HepG2 (cell line): ENCODE measurements around the gene CLASP1. TPM values are rescaled to one million over a fixed set of nuclear protein-coding genes. Genes with fewer than 3 reads are reported as not detected.
"Not testable (repeated sequence)": the region's sequence is repeated elsewhere in the genome, so short reads cannot be mapped to it uniquely, and the experiment has no call there.

ENCODE experiments used
- ATAC-seq: fragments of 200-7000 bp; cut with Tn5 transposase; 3 replicates; pipeline ENCODE4 v1.9.1; 2020; ENCODE audit warnings: mild to moderate bottlenecking, moderate library complexity
- BruUV-seq: library from RNA; stranded (reverse); fragments of 400-500 nt; replicated peaks from 2 replicates; lab custom pipeline; 2021; lab: Mats Ljungman, UMichigan
- CTCF ChIA-PET: fragments of 300-600 bp; formaldehyde crosslinking; extraction: SDS; loops from one replicate; lab custom pipeline; 2021; ENCODE audit warnings: low total read pairs, inconsistent platforms, low intra/inter-chr PET ratio; lab: Yijun Ruan, JAX
- POLR2A ChIA-PET: fragments of 350-600 bp; sonication (Branson Sonifier 250); formaldehyde crosslinking; loops from one replicate; lab custom pipeline; 2020; ENCODE audit warnings: antibody characterized with exemption, inconsistent platforms; lab: Yijun Ruan, JAX
- DNase-seq: peaks from one replicate; pipeline ENCODE4 v3.0.0-alpha.2; 2015; ENCODE audit warnings: low spot score
- FAIRE-seq: peaks from 3 replicates; lab custom pipeline; 2011; peaks lifted over from hg19 to GRCh38; lab: Jason Lieb, UNC
- H2AFZ ChIP-seq: one replicate; pipeline ENCODE4 v1.6.1; 2011; ENCODE audit warnings: low read length, inconsistent platforms
- H3K27ac ChIP-seq: fragments of 300-600 bp; 3 replicates; pipeline ENCODE4 v1.8.0; 2011; ENCODE audit warnings: mixed run types, mild to moderate bottlenecking, mixed read lengths, low read length, inconsistent platforms; ENCODE audit not compliant: insufficient read depth; ENCODE audit errors: extremely low read length
- H3K27me3 ChIP-seq, 2 experiments: fragments of 200-600 bp in 1 of 2; 2 replicates in 1 of 2; 3 replicates in 1 of 2; pipeline versions ENCODE4 v1.6.0 to v1.8.0; 2011; ENCODE audit warnings: low read length in 2 of 2, mild to moderate bottlenecking in 2 of 2, moderate library complexity in 2 of 2, inconsistent platforms in 1 of 2; ENCODE audit not compliant: insufficient read depth in 2 of 2, control insufficient read depth in 1 of 2
- H3K36me3 ChIP-seq, 2 experiments: fragments of 200-600 bp in 1 of 2; replicated peaks in 1 of 2; 2 replicates in 1 of 2; 3 replicates in 1 of 2; pipeline versions ENCODE4 v1.5.1 to v1.8.0; 2011; ENCODE audit warnings: low read length in 2 of 2, inconsistent platforms in 1 of 2; ENCODE audit not compliant: insufficient read depth in 2 of 2, control insufficient read depth in 1 of 2
- H3K4me1 ChIP-seq: 2 replicates; pipeline ENCODE4 v1.5.1; 2012; ENCODE audit warnings: low read length, inconsistent platforms; ENCODE audit not compliant: insufficient read depth
- H3K4me2 ChIP-seq: 2 replicates; pipeline ENCODE4 v1.6.0; 2011; ENCODE audit warnings: low read depth, low read length, inconsistent platforms
- H3K4me3 ChIP-seq, 3 experiments: fragments of 200-600 bp in 1 of 3; sonication (generic), shearing (Covaris generic) in 1 of 3; replicated peaks in 1 of 3; 2 replicates each; pipeline ENCODE4 v1.5.1; 2011 to 2016; ENCODE audit warnings: low read length in 3 of 3, inconsistent platforms in 2 of 3, low read depth in 2 of 3, mild to moderate bottlenecking in 2 of 3, control low read depth in 1 of 3, mixed read lengths in 1 of 3; ENCODE audit not compliant: insufficient read depth in 1 of 3
- H3K79me2 ChIP-seq: one replicate; pipeline ENCODE4 v1.6.1; 2011; ENCODE audit warnings: low read length, inconsistent platforms; ENCODE audit not compliant: insufficient read depth
- H3K9ac ChIP-seq: 2 replicates; pipeline ENCODE4 v1.6.0; 2011; ENCODE audit warnings: mild to moderate bottlenecking, low read depth, low read length, inconsistent platforms; ENCODE audit not compliant: insufficient read depth
- H3K9me3 ChIP-seq: 2 replicates; pipeline ENCODE4 v1.5.1; 2012; ENCODE audit warnings: mild to moderate bottlenecking, low read length
- H4K20me1 ChIP-seq: 2 replicates; pipeline ENCODE4 v1.6.0; 2011; ENCODE audit warnings: inconsistent platforms, mild to moderate bottlenecking, low read length, moderate library complexity; ENCODE audit not compliant: insufficient read depth
- CREB3 ChIP-seq: sonication (generic); formaldehyde crosslinking; IDR thresholded peaks from 2 replicates; pipeline ENCODE4 v1.5.0; 2020; ENCODE audit warnings: missing genetic modification reagents
- HOXA9 ChIP-seq: sonication (generic); formaldehyde crosslinking; IDR thresholded peaks from 2 replicates; pipeline ENCODE4 v1.8.1; 2022; ENCODE audit warnings: missing genetic modification reagents, mild to moderate bottlenecking, moderate library complexity, borderline replicate concordance
- MYNN ChIP-seq: sonication (generic); formaldehyde crosslinking; IDR thresholded peaks from 2 replicates; pipeline ENCODE4 v1.4.0; 2020; ENCODE audit warnings: mild to moderate bottlenecking, low read depth, missing genetic modification reagents
- STAG1 ChIP-seq: sonication (generic); formaldehyde crosslinking; IDR thresholded peaks from 2 replicates; pipeline ENCODE4 v1.4.0; 2020; ENCODE audit warnings: missing genetic modification reagents
- ZNF329 ChIP-seq: sonication (generic); formaldehyde crosslinking; IDR thresholded peaks from 2 replicates; pipeline ENCODE4 v1.9.0; 2021; ENCODE audit warnings: low read depth, mild to moderate bottlenecking, missing genetic modification reagents
- ZNF691 ChIP-seq: sonication (generic); formaldehyde crosslinking; IDR thresholded peaks from 2 replicates; pipeline ENCODE4 v1.4.0; 2020; ENCODE audit warnings: missing genetic modification reagents, low read depth, mild to moderate bottlenecking, borderline replicate concordance
- ZSCAN20 ChIP-seq: sonication (generic); formaldehyde crosslinking; IDR thresholded peaks from 2 replicates; pipeline ENCODE4 v1.4.0; 2020; ENCODE audit warnings: missing genetic modification reagents, mild to moderate bottlenecking, borderline replicate concordance
- WGBS: methylation state at CpG from one replicate; pipeline ENCODE4 v1.1.6; 2017; ENCODE audit warnings: low lambda C conversion rate; 5-methylcytosine and 5-hydroxymethylcytosine counted together
- in situ Hi-C: cut with HindIII; loops from 2 replicates; pipeline ENCODE4 v1.10.0; 2017; ENCODE audit warnings: low pct_unique_long_range_greater_than_20kb; ENCODE audit not compliant: extremely low pct_ligation_motif_present
- intact Hi-C: fragments of 100-400 bp; cut with micrococcal nuclease; formaldehyde crosslinking; loops from one replicate; pipeline ENCODE4 v1.10.0; 2022; ENCODE audit not compliant: unreplicated experiment
- polyA plus RNA-seq, 8 experiments: library from polyadenylated mRNA; depleted of rRNA in 3 of 8; stranded (reverse) in 7 of 8; unstranded in 1 of 8; fragments of >200 nt; fragmentation: Illumina TruSeq in 4 of 8; extraction: Trizol in 4 of 8; gene quantifications; 2 replicates each; pipeline versions ENCODE4 v1.2.1 to v1.2.3, GENCODE V29; 2011 to 2016; ENCODE audit warnings: low read depth in 4 of 8, missing spikeins in 1 of 8, mixed read lengths in 1 of 8; ENCODE audit not compliant: insufficient read depth in 1 of 8
- total RNA-seq, 5 experiments: library from RNA; depleted of rRNA; stranded (reverse); fragments of >200 nt; fragmentation: Illumina TruSeq; extraction: Trizol; gene quantifications; 2 replicates each; pipeline ENCODE4 v1.2.3, GENCODE V29; 2016; ENCODE audit warnings: low read depth in 1 of 5

Gene CLASP1
- total and polyA plus RNA-seq, 2 of the 13 experiments (the other 11 are each of a cell fraction or from before 2014, with no cell fraction given), result 11.7 to 47.9 TPM

GRCh38 chr2:121659933-121660332 is 10.7 kb upstream of the CLASP1 start (continued):
- TF ChIP-seq CREB3 (CRISPR knock-in tag), result no peak
- TF ChIP-seq ZSCAN20 (CRISPR knock-in tag), result no peak
- TF ChIP-seq ZNF329, result no peak
- TF ChIP-seq MYNN, result no peak
- TF ChIP-seq HOXA9 (CRISPR knock-in tag), result no peak
- 0 out of 2 replicates have a peak, but pooled peaks have one; percentile 6 for TF ChIP-seq STAG1 (CRISPR knock-in tag)
- TF ChIP-seq ZNF691 (CRISPR knock-in tag), result no peak
- TF ChIP-seq, all 625 proteins: peak for 89

GRCh38 chr2:121658393-121658792 is 9.1 kb upstream of the CLASP1 start:
- FAIRE-seq, result not testable (repeated sequence)
- 95% methylated on average over 1 of the region's 1 CpG for WGBS

More at GRCh38 chr2:121658393-121658792, 9.1 kb upstream of the CLASP1 start:
- H3K79me2 ChIP-seq, CTCF ChIA-PET, H3K4me2 ChIP-seq, BruUV-seq, H3K4me3 ChIP-seq, H3K9me3 ChIP-seq, H3K27ac ChIP-seq, H3K27me3 ChIP-seq, DNase-seq, in situ Hi-C loops, H4K20me1 ChIP-seq, H3K36me3 ChIP-seq, H2AFZ ChIP-seq, H3K9ac ChIP-seq, intact Hi-C loops, ATAC-seq: not testable (repeated sequence)
- peaks cover 12% of the 10 kb centered on the region for H3K4me1 ChIP-seq
- POLR2A ChIA-PET, result interaction anchor here (0.7 kb wide), 1 partner anchor 9 kb away, joined by 4 read pairs; the partner anchor contains the start of gene CLASP1
